Measurements from ENCODE around the gene PHKA1. TPM values are rescaled to one million over a fixed set of nuclear protein-coding genes. Genes with fewer than 3 reads are reported as not detected.
"Not testable (repeated sequence)": the region's sequence is repeated elsewhere in the genome, so short reads cannot be mapped to it uniquely, and the experiment has no call there.

PHKA1 gene
- total RNA-seq, 3 donors from 2014 or later (not counting 1 experiment from before 2014, with no cell fraction given): 0.13 to 0.24 (median 0.16) TPM

DNA sequence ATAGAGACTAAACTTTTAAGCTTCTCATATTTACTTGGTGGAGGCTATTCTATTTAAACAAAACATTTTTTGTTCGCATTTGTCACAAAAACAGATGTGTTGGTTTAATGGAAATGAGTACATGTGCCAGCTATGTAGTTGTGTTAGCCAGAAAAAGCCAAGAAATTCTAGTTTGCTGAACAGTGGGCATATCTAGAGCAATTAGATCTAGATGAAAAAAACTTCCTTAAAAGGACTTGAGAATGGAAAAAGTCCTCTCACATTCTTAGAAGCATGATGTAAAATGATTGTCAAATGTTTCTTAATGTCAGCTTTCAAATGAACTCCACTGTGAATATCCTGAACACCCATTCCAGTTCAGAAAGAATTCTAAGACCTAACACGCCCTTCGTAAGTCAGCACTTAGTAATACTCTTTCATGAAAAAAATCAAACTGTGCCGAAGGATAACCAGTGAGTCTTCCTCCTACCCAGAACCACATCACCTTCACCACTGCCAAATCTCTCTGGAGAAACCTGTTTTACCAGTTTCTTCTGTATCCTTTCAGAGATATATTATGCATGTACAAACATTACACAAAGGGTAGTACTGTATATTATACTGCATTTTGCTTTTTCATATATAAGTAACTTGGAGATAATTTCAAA, 28.2 kb downstream of the PHKA1 start:
- H3K27me3 Mint-ChIP-seq (ENCODE audit: low read depth in 2 of 2): peaks cover 0 to 24% of the 10 kb centered on the region in 2 donors

DNA sequence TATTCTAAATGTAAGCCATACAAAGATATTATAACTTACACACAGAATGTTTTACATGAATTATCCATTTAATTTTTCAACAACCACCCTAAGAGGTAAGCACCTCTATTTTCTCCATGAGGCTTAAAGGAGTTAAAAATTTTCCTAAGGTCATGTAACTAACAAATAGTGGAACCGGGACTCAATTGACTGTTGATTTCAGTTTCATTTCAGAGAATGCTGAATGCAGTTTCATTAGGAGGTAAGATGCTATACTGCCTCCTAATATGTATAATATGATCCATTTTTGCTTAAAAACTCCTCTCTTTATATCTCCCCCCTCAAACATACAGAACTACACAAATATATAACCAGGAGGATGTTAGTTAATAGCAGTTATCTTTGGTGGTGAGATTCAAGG, 29.1 kb downstream of the PHKA1 start:
- WGBS (ENCODE audit: insufficient coverage): no CpG with 5 or more reads among the region's 1 CpG
- H3K27me3 Mint-ChIP-seq (ENCODE audit: low read depth in 2 of 2): peaks cover 0 to 24% of the 10 kb centered on the region in 2 donors
- H3K9me3 ChIP-seq (ENCODE audit: control insufficient read depth, insufficient read depth, low read length): no peaks in the 10 kb centered on the region
- no peak for DNase-seq
- H3K27ac Mint-ChIP-seq: no peak overlapping the region
- no peaks in the 10 kb centered on the region for H3K4me1 ChIP-seq (ENCODE audit: control insufficient read depth, insufficient read depth, low read length)
- H3K36me3 ChIP-seq (ENCODE audit: control insufficient read depth, insufficient read depth, low read length): no peaks in the 10 kb centered on the region
- H3K27me3 ChIP-seq (ENCODE audit: control insufficient read depth, insufficient read depth, low read length): no peaks in the 10 kb centered on the region
- intact Hi-C loops (cut with micrococcal nuclease): no loop called here
- no peak overlapping the region for H3K4me3 ChIP-seq (ENCODE audit: low read length)
- TF ChIP-seq, protein P1, sequence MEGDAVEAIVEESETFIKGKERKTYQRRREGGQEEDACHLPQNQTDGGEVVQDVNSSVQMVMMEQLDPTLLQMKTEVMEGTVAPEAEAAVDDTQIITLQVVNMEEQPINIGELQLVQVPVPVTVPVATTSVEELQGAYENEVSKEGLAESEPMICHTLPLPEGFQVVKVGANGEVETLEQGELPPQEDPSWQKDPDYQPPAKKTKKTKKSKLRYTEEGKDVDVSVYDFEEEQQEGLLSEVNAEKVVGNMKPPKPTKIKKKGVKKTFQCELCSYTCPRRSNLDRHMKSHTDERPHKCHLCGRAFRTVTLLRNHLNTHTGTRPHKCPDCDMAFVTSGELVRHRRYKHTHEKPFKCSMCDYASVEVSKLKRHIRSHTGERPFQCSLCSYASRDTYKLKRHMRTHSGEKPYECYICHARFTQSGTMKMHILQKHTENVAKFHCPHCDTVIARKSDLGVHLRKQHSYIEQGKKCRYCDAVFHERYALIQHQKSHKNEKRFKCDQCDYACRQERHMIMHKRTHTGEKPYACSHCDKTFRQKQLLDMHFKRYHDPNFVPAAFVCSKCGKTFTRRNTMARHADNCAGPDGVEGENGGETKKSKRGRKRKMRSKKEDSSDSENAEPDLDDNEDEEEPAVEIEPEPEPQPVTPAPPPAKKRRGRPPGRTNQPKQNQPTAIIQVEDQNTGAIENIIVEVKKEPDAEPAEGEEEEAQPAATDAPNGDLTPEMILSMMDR (IDR thresholded peaks at IDR 0.05): no peak
- no peak for ATAC-seq
- no peaks in the 10 kb centered on the region for H3K4me1 Mint-ChIP-seq
- no peaks in the 10 kb centered on the region for H3K36me3 Mint-ChIP-seq
- H3K27ac ChIP-seq (ENCODE audit: low read length): no peak overlapping the region
- no peaks in the 10 kb centered on the region for H3K9me3 Mint-ChIP-seq
- no peak overlapping the region for H3K4me3 Mint-ChIP-seq

More for the DNA sequence above, 28.2 kb downstream of the PHKA1 start:
- Histone ChIP-seq H3K36me3 (ENCODE audit: control insufficient read depth, insufficient read depth, low read length) (no peaks in the 10 kb centered on the region), H3K27me3 (ENCODE audit: control insufficient read depth, insufficient read depth, low read length) (no peaks in the 10 kb centered on the region), H3K4me3 (ENCODE audit: low read length) (no peak overlapping the region), H3K4me1 (ENCODE audit: control insufficient read depth, insufficient read depth, low read length) (no peaks in the 10 kb centered on the region), H3K27ac (ENCODE audit: low read length) (no peak overlapping the region), H3K9me3 (ENCODE audit: control insufficient read depth, insufficient read depth, low read length) (no peaks in the 10 kb centered on the region)
- WGBS (ENCODE audit: insufficient coverage): 100% methylated on average over 3 of the region's 4 CpGs
- Mint-ChIP-seq H3K4me3 (no peak overlapping the region), H3K4me1 (no peaks in the 10 kb centered on the region), H3K9me3 (no peaks in the 10 kb centered on the region), H3K36me3 (no peaks in the 10 kb centered on the region), H3K27ac (no peak overlapping the region)
- DNase-seq (no peak), ATAC-seq (no peak)
- intact Hi-C loops (cut with micrococcal nuclease): no loop called here
- TF ChIP-seq, protein P1 (IDR thresholded peaks at IDR 0.05): no peak

DNA sequence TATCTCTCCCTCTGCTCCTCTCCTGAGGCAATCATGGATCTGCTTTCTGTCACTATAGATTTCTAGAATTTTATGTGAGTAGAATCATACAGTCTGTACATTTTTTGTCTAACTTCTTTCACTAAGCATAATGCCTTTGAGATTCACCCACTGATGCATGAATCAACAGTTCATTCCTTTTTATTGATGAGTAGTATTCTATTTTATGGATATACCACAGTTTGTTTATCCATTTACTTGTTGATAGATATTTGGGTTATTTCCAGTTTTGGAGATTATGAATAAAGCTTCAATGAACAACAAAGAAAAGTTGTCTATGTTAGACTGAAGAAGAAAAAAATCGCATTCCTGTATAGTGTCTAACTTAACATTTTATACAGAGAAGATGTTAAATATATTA, 30.5 kb downstream of the PHKA1 start:
- Histone ChIP-seq H3K27me3 (ENCODE audit: control insufficient read depth, insufficient read depth, low read length) (no peaks in the 10 kb centered on the region), H3K9me3 (ENCODE audit: control insufficient read depth, insufficient read depth, low read length) (no peaks in the 10 kb centered on the region), H3K36me3 (ENCODE audit: control insufficient read depth, insufficient read depth, low read length) (no peaks in the 10 kb centered on the region), H3K4me3 (ENCODE audit: low read length) (no peak overlapping the region), H3K4me1 (ENCODE audit: control insufficient read depth, insufficient read depth, low read length) (no peaks in the 10 kb centered on the region), H3K27ac (ENCODE audit: low read length) (no peak overlapping the region)
- no peak for ATAC-seq
- DNase-seq: no peak
- H3K4me1 Mint-ChIP-seq: no peaks in the 10 kb centered on the region
- intact Hi-C loops (cut with micrococcal nuclease): no loop called here
- no peaks in the 10 kb centered on the region for H3K36me3 Mint-ChIP-seq
- peaks cover 0 to 24% of the 10 kb centered on the region in 2 donors for H3K27me3 Mint-ChIP-seq (ENCODE audit: low read depth in 2 of 2)
- TF ChIP-seq, protein P1 (IDR thresholded peaks at IDR 0.05): no peak
- no peak overlapping the region for H3K4me3 Mint-ChIP-seq
- H3K27ac Mint-ChIP-seq: no peak overlapping the region
- no peaks in the 10 kb centered on the region for H3K9me3 Mint-ChIP-seq
- WGBS (ENCODE audit: insufficient coverage): no CpG with 5 or more reads among the region's 1 CpG

DNA sequence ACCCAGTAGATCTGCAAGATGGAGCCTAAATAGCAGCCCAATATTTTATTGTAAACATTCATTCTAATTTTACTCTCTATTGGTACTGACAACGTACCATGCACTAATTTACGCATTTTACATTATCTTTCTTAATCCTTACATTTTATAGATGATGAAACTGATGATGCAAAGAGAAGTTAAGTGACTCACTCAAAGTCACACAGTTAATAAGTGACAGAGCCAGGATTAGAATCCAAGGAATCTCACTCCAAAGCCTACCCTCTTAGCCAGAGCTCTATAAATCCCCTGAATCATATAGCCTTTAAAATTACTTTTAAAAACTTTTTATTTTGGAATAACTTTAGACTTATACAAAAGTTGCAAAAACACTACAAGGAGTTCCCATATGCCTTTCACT, 37.6 kb downstream of the PHKA1 start:
- Mint-ChIP-seq H3K27ac (no peak overlapping the region), H3K9me3 (no peaks in the 10 kb centered on the region), H3K4me1 (no peaks in the 10 kb centered on the region), H3K36me3 (no peaks in the 10 kb centered on the region), H3K4me3 (no peak overlapping the region), H3K27me3 (ENCODE audit: low read depth in 2 of 2) (no peaks in the 10 kb centered on the region)
- Histone ChIP-seq H3K4me3 (ENCODE audit: low read length) (no peak overlapping the region), H3K36me3 (ENCODE audit: control insufficient read depth, insufficient read depth, low read length) (no peaks in the 10 kb centered on the region), H3K4me1 (ENCODE audit: control insufficient read depth, insufficient read depth, low read length) (no peaks in the 10 kb centered on the region), H3K9me3 (ENCODE audit: control insufficient read depth, insufficient read depth, low read length) (no peaks in the 10 kb centered on the region), H3K27ac (ENCODE audit: low read length) (no peak overlapping the region), H3K27me3 (ENCODE audit: control insufficient read depth, insufficient read depth, low read length) (no peaks in the 10 kb centered on the region)
- ATAC-seq (no peak), DNase-seq (no peak)
- intact Hi-C loops (cut with micrococcal nuclease): no loop called here
- TF ChIP-seq, protein P1 (IDR thresholded peaks at IDR 0.05): no peak
- WGBS (ENCODE audit: insufficient coverage): no CpG with 5 or more reads among the region's 2 CpGs

DNA sequence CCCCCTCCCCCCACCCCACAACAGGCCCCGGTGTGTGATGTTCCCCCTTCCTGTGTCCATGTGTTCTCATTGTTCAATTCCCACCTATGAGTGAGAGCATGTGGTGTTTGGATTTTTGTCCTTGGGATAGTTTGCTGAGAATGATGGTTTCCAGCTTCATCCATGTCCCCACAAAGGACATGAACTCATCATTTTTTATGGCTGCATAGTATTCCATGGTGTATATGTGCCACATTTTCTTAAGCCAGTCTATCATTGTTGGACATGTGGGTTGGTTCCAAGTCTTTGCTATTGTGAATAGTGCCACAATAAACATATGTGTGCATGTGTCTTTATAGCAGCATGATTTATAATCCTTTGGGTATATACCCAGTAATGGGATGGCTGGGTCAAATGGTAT, 40.2 kb downstream of the PHKA1 start:
- H3K27me3 Mint-ChIP-seq (ENCODE audit: low read depth in 2 of 2); intact Hi-C loops (cut with micrococcal nuclease); H3K4me1 Mint-ChIP-seq; H3K4me3 ChIP-seq (ENCODE audit: low read length); H3K27me3 ChIP-seq (ENCODE audit: control insufficient read depth, insufficient read depth, low read length); DNase-seq; H3K27ac Mint-ChIP-seq; H3K4me3 Mint-ChIP-seq; H3K4me1 ChIP-seq (ENCODE audit: control insufficient read depth, insufficient read depth, low read length); H3K9me3 Mint-ChIP-seq; H3K27ac ChIP-seq (ENCODE audit: low read length); ATAC-seq; H3K36me3 ChIP-seq (ENCODE audit: control insufficient read depth, insufficient read depth, low read length); H3K9me3 ChIP-seq (ENCODE audit: control insufficient read depth, insufficient read depth, low read length); H3K36me3 Mint-ChIP-seq: not testable (repeated sequence)
- WGBS (ENCODE audit: insufficient coverage): no CpG with 5 or more reads among the region's 1 CpG

Measured in natural killer cell (primary cell).